Right lobe of liver (tissue), 4 donors: ENCODE measurements around the gene LUZP2.

Experiments used
- POLR2A ChIP-seq: fragments of 450-650 bp; IDR thresholded peaks from one replicate; pipeline ENCODE4 v1.6.1; 2017; ENCODE audit warnings: antibody characterized with exemption, mild to moderate bottlenecking
- TF ChIP-seq, protein P1 (sequence below), 4 donors: fragments of 200-600 bp in 3 of 4; fragments of 450-650 bp in 1 of 4; IDR thresholded peaks; one replicate each; pipeline versions ENCODE4 v1.5.1 to v1.8.0; 2016 to 2022; ENCODE audit warnings: antibody characterized with exemption in 4 of 4, mild to moderate bottlenecking in 2 of 4
- donor health status: DM: no; HTN: no; CAD: no.
- donor health status: DM: no; HTN: no; CAD: no.
- donor health status: DM: no; HTN: yes; CAD: no.

DNA sequence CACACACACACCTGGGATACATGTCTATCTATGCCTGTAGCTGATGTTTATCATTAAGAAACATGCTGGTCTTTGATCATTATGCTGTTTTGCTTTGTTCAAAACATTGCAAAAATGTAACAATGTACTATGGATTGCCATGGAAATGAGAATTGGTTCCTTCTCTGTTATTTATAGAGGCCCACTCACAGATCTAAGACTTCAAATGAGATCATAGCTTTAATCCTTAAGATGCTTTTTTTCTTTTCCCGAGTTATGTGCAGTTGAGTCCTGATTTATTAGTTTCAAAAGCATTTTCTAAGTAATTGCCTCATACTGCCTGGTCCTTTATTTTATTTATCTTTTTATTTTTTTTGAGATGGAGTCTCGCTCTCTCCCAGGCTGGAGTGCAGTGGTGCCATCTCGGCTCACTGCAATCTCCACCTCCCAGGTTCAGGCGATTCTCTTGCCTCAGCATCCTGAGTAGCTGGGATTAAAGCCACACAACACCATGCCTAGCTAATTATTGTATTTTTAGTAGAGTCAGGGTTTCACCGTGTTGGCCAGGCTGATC lies 131.4 kb downstream of the LUZP2 start:
- TF ChIP-seq, protein P1, sequence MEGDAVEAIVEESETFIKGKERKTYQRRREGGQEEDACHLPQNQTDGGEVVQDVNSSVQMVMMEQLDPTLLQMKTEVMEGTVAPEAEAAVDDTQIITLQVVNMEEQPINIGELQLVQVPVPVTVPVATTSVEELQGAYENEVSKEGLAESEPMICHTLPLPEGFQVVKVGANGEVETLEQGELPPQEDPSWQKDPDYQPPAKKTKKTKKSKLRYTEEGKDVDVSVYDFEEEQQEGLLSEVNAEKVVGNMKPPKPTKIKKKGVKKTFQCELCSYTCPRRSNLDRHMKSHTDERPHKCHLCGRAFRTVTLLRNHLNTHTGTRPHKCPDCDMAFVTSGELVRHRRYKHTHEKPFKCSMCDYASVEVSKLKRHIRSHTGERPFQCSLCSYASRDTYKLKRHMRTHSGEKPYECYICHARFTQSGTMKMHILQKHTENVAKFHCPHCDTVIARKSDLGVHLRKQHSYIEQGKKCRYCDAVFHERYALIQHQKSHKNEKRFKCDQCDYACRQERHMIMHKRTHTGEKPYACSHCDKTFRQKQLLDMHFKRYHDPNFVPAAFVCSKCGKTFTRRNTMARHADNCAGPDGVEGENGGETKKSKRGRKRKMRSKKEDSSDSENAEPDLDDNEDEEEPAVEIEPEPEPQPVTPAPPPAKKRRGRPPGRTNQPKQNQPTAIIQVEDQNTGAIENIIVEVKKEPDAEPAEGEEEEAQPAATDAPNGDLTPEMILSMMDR (IDR thresholded peaks at IDR 0.05) = no peak
- TF ChIP-seq POLR2A = no peak
